HG03175 (cell line): Measurements from ENCODE around the gene ICAM4.

Experiments
- ATAC-seq: cut with Tn5 transposase; IDR thresholded peaks from one replicate; pipeline ENCODE4 v1.9.1; 2021; ENCODE audit warnings: mild to moderate bottlenecking, moderate library complexity; ENCODE audit not compliant: unreplicated experiment

ICAM4 gene

GRCh38 chr19:10317045-10317856 lies 30.5 kb downstream of the ICAM4 start:
- ATAC-seq = no peak

- no peak for ATAC-seq
Observed at GRCh38 chr19:10317857-10318462, 31.2 kb downstream of the ICAM4 start.

DNA sequence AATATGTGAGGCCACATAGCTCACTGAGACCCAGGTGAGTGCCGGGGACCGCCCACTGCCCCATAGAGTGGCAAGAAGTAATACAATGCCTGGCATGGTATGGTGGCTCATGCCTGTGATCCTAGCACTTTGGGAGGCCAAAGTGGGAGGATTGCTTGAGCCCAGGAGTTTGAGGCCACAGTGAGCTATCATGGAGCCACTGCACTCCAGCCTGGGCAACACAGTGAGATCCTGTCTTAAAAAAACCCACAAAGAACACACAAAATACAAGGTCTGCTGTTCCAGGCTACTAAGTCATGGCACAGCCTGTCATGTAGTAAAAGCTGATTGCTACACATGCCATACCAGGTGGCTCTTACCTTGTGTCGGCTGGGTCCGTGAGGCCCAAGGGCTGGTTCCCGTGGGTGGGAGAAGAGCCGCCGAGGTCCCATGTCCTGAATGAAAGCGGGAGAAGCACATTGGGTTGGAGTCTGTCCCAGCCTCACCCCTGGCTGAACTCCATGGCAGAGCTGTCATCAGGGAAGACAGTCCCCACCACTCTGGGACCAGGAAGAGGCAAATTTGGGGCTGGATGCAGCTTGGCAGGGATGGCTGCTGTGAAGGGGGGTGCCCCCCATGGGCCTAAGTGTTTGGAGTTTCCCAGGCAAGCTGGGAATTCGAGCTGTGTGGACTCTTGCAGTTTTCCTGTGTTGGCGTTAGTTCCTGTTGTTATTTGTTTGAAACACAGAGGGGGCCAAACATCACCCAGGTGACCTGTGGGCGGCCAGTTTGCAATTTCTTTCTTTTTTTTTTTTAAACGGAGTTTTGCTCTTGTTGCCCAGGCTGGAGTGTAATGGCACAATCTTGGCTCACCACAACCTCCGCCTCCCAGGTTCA lies 32.3 kb downstream of the ICAM4 start:
- ATAC-seq = no peak

DNA sequence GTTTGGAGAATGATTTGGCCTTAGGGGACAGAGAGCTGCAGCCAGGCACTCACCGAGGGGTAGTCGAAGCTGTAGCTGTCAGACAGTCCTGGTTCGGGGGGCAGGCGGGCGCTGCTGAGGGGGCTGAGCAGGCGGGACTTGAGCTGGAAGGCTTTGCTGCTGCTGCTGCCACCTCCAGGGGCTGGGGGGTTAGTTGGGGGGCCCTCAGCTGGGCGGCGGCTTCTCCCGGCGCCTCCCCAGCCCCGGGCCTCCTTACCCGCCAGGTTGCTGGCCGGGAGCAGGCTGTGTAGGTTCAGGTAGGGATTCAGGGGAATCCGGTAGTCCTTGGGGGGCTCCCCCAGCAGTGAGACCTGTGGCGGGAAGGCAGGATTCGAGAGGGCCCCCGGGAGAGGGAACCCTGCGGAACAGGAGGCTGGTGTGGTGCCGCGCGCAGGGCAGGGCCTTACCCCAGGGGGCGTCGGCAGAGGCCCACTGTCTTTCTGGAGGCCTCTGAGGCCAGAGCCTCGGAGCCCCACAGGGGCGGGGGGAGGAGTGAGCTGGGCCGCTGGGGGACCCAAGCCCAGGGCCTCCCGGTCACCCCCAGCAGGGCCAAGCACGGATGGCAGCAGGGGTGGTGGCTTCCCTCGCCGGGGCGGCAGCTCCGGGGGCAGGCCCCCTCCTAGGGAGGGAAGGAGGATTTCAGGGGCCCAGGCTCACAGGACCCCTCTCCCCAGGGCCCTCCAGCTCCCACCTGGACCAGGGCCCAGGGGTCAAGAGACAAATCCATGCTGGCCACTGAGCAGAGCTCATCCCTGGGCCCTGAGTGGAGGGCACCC lies 34.1 kb downstream of the ICAM4 start:
- no peak for ATAC-seq

- ATAC-seq = no peak
Observed at GRCh38 chr19:10321417-10321797, 34.7 kb downstream of the ICAM4 start.

DNA sequence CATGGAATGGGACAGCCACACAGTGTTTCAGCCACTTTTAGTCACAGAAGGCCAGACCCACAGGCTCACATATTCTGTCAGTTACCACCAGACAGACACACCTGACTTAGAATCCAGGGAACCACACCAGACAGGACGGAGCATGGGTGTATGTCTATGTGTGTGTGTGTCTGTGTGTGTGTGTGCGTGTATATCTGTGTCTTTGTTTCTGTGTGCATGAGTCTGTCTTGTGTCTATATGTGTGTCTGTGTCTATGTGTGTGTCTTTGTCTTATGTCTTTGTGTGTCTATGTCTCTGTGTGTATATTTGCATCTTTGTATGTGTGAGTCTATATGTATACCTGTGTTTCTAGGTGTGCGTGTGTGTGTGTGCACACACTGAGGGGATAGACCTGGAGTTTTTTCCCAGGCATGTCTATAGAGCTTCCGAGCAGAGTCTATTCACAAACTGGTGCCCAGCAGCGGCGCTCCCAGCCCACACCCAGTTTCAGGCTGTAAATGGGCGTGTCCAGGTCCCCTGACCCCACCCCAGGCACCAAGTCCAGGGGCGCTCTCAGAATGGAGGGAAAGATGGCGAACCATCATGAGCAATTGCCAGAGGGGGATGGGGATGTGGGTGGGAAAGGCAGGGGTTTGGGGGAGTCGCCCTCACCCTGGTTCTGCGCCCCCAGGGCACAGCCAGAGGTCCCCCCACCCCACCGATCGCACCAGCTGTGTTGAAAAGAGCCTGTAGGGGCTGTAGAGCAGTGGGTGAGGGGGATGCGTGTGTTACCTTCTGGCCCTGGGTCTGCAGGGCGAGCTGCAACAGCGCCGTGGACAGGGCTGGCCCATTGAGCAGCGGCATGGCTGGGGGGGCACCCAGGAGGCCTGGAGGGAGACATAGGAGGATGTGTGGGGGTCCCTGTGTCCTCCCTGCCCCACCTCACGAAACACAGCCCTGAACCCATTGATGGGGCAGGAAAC lies 35.4 kb downstream of the ICAM4 start:
- ATAC-seq = no peak

DNA sequence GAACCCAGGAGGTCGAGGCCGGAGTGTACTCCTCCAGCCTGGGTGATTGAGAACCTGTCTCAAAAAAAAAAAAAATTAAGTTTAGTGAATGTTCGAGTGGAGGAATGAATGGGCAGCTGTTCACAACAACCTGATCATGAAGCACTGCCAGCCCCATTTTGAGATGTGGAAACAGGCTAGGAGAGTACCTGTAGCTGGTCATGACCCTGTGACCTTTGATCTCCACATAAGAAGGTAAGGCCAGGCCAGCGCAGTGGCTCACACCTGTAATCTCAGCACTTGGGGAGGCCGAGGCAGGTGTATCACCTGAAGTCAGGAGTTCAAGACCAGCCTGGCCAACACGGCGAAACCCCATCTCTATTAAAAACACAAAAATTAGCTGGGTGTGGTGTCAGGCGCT lies 39.0 kb downstream of the ICAM4 start:
- no peak for ATAC-seq

- ATAC-seq = no peak
Observed at GRCh38 chr19:10327793-10328192, 41.0 kb downstream of the ICAM4 start.

- ATAC-seq = no peak
Observed at GRCh38 chr19:10328558-10329429, 42.0 kb downstream of the ICAM4 start.

- no peak for ATAC-seq
Observed at GRCh38 chr19:10329555-10329954, 42.8 kb downstream of the ICAM4 start.

- peak; percentile 5 for ATAC-seq
Observed at GRCh38 chr19:10332158-10332964, 45.6 kb downstream of the ICAM4 start.

- ATAC-seq = peak; percentile 85
Observed at GRCh38 chr19:10332965-10333757, 46.4 kb downstream of the ICAM4 start, which contains the start of gene RAVER1. TSS of gene RAVER1 (minus strand) at chr19:10333529. CDS start at chr19:10333507, 22 bp downstream.

DNA sequence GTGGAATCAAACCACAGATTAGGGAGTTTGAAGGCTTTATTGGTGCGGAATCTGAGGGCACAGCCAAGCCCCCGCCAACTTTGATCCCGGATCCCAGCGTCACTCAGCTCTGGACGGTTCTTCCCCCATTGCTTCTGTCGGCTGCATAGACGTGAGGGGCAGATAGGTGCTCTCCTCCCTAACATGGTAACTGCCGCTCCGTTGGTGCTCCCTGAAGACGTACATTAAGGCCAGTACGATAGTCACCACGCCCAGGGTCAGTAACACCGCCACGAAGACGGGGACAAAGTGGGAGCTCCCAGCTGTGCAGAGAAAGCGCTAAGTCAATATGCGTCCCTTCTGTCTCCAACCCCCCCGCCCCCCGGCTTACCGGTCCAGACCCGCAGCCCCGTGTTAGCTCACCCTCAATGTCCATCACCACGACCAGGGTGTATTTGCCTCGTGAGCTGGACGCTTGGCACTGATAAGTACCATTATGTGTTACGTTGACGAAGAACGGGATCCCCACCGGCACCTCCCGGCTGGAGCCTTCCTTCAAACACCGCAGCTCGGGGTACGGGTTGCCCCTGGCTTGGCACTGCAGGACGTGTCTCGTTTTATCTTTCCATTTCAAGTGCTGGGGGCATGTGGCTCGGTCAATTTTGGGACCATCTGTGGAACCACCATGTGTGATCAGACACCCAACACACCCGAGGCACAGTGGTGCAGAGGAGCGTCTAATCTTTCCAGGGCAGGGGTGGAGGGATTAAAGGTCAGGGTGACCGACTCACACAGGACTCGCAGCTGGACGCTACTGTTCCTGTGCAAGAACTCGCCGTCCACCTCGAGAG lies 47.2 kb downstream of the ICAM4 start:
- no peak for ATAC-seq

- ATAC-seq = no peak
Observed at GRCh38 chr19:10334588-10335351, 48.0 kb downstream of the ICAM4 start.

- no peak for ATAC-seq
Observed at GRCh38 chr19:10335352-10335985, 48.7 kb downstream of the ICAM4 start.
